Measurements from ENCODE around the gene RNF213. TPM values are rescaled to one million over a fixed set of nuclear protein-coding genes. Genes with fewer than 3 reads are reported as not detected.
A peak's percentile ranks its signal among the peaks of the same experiment; 100 is the strongest.

Gene RNF213
- total RNA-seq, 1 experiment from 2014 or later, result 61.4 TPM

DNA sequence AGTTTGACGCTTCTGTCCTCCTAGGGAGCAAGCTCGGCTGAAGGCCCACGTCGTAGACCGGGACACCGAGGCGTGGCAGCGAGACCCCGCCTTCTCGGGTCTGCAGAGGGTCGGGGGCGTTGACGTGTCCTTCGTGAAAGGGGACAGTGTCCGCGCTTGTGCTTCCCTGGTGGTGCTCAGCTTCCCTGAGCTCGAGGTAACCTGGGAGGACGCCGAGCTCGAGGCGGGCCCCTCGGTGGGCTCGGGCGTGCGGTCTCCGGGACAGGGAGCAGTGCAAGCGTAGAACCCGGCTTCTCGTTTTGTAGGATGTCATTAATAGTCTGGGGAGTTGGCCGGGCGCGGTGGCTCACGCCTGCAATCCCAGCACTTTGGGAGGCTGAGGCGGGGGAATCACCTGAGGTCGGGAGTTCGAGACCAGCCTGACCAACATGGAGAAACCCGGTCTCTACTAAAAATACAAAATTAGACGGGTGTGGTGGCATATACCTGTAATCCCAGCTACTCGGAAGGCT is 155.0 kb downstream of the RNF213 start:
- no peak for DNase-seq
- Mint-ChIP-seq H3K4me1 (ENCODE audit: low read depth, unreplicated experiment) (peaks cover 13% of the 10 kb centered on the region), H3K36me3 (ENCODE audit: insufficient read depth, unreplicated experiment) (peaks cover 16% of the 10 kb centered on the region), H3K9me3 (ENCODE audit: unreplicated experiment) (no peaks in the 10 kb centered on the region), H3K27ac (ENCODE audit: unreplicated experiment) (peak overlapping the region; percentile 90), H3K27me3 (ENCODE audit: insufficient read depth, unreplicated experiment) (peaks cover 9% of the 10 kb centered on the region), H3K4me3 (ENCODE audit: unreplicated experiment) (peak overlapping the region; percentile 74)
- no peaks in the 10 kb centered on the region for H3K27me3 ChIP-seq (replicated peaks; ENCODE audit: control insufficient read depth, insufficient read depth, low read length)
- peak overlapping the region; percentile 85 for H3K4me3 ChIP-seq (ENCODE audit: low read depth, low read length)
- H3K9me3 ChIP-seq, result no peaks in the 10 kb centered on the region
- peaks cover 1% of the 10 kb centered on the region; the same call in 1 of the 2 replicates for H3K36me3 ChIP-seq (ENCODE audit: control insufficient read depth, insufficient read depth, low read length)
- ChIA-PET POLR2A (interaction anchor here (1.1 kb wide), 1 partner anchor 39 kb away, joined by 4 read pairs; no protein-coding TSS in a partner anchor), CTCF (interaction anchor here (0.7 to 1.2 kb wide), 2 partner anchors 12 to 51 kb away, joined by 4 to 6 read pairs; no protein-coding TSS in a partner anchor)
- TF ChIP-seq, protein P1, sequence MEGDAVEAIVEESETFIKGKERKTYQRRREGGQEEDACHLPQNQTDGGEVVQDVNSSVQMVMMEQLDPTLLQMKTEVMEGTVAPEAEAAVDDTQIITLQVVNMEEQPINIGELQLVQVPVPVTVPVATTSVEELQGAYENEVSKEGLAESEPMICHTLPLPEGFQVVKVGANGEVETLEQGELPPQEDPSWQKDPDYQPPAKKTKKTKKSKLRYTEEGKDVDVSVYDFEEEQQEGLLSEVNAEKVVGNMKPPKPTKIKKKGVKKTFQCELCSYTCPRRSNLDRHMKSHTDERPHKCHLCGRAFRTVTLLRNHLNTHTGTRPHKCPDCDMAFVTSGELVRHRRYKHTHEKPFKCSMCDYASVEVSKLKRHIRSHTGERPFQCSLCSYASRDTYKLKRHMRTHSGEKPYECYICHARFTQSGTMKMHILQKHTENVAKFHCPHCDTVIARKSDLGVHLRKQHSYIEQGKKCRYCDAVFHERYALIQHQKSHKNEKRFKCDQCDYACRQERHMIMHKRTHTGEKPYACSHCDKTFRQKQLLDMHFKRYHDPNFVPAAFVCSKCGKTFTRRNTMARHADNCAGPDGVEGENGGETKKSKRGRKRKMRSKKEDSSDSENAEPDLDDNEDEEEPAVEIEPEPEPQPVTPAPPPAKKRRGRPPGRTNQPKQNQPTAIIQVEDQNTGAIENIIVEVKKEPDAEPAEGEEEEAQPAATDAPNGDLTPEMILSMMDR (IDR thresholded peaks at IDR 0.05; ENCODE audit: insufficient read depth in 1 of 2, low read depth in 1 of 2, low read length in 1 of 2, severe bottlenecking in 1 of 2, unreplicated experiment in 1 of 2), result no peak
- BruUV-seq (replicated peaks), result no TSS peak
- intact Hi-C loops (cut with micrococcal nuclease; ENCODE audit: unreplicated experiment), result no loop called here
- H3K4me1 ChIP-seq, result peaks cover 6% of the 10 kb centered on the region; the same call in 1 of the 2 replicates

DNA sequence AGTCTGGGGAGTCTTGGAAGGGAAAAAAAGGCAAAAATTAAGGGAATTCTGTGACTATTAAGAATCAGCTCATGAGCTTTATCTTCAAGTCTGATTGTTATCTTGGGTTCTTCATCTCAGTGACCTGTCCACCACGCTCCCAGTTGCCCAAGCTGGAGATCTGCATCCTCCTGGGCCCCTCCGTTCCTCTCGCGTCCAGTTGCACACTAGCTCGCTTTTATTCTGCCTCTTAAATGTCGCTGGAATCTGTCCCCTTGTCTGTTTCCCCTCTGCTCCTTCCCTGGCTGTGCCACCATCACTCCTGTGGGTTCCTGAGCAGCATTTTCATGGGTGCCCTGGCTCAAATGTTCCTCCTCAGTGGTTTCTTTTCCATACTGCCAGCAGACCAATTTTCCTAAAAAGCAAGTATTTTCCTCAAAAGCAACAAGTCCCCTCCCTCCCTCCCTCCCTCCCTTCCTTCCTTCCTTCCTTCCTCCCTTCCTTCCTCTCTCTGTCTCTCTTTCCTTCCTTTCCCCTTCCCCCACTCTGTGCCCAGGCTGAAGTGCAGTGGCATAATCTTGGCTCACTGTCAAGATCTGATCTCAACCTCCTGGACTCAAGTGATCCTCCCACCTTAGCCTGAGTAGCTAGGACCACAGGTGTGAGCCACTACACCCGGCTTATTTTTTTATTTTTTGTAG is 155.7 kb downstream of the RNF213 start:
- no peak overlapping the region; the same call in 1 of the 2 replicates for H3K4me3 ChIP-seq (ENCODE audit: low read depth, low read length)
- CTCF ChIA-PET, result interaction anchor here (0.7 to 1.2 kb wide), 2 partner anchors 11 to 51 kb away, joined by 4 to 6 read pairs; no protein-coding TSS in a partner anchor

GRCh38 chr17:80416940-80417293 is 156.3 kb downstream of the RNF213 start:
- ChIA-PET POLR2A (no interaction called here), CTCF (no interaction called here)
- no peaks in the 10 kb centered on the region for H3K9me3 Mint-ChIP-seq (ENCODE audit: unreplicated experiment)
- intact Hi-C loops (cut with micrococcal nuclease; ENCODE audit: unreplicated experiment), result no loop called here
- TF ChIP-seq, protein P1 (IDR thresholded peaks at IDR 0.05; ENCODE audit: insufficient read depth in 1 of 2, low read depth in 1 of 2, low read length in 1 of 2, severe bottlenecking in 1 of 2, unreplicated experiment in 1 of 2), result no peak
- peaks cover 9% of the 10 kb centered on the region for H3K27me3 Mint-ChIP-seq (ENCODE audit: insufficient read depth, unreplicated experiment)
- no peak for DNase-seq
- Histone ChIP-seq H3K36me3 (ENCODE audit: control insufficient read depth, insufficient read depth, low read length) (peaks cover 1% of the 10 kb centered on the region; the same call in 1 of the 2 replicates), H3K27me3 (replicated peaks; ENCODE audit: control insufficient read depth, insufficient read depth, low read length) (no peaks in the 10 kb centered on the region), H3K4me3 (ENCODE audit: low read depth, low read length) (no peak overlapping the region), H3K4me1 (peaks cover 6% of the 10 kb centered on the region; the same call in 1 of the 2 replicates), H3K9me3 (no peaks in the 10 kb centered on the region)
- H3K36me3 Mint-ChIP-seq (ENCODE audit: insufficient read depth, unreplicated experiment), result peaks cover 16% of the 10 kb centered on the region
- peak overlapping the region; percentile 74 for H3K4me3 Mint-ChIP-seq (ENCODE audit: unreplicated experiment)
- peaks cover 13% of the 10 kb centered on the region for H3K4me1 Mint-ChIP-seq (ENCODE audit: low read depth, unreplicated experiment)
- no TSS peak for BruUV-seq (replicated peaks)
- no peak overlapping the region for H3K27ac Mint-ChIP-seq (ENCODE audit: unreplicated experiment)

More for the DNA sequence above, 155.7 kb downstream of the RNF213 start:
- peaks cover 16% of the 10 kb centered on the region for H3K36me3 Mint-ChIP-seq (ENCODE audit: insufficient read depth, unreplicated experiment)
- peaks cover 13% of the 10 kb centered on the region for H3K4me1 Mint-ChIP-seq (ENCODE audit: low read depth, unreplicated experiment)
- H3K27me3 Mint-ChIP-seq (ENCODE audit: insufficient read depth, unreplicated experiment), result peaks cover 9% of the 10 kb centered on the region
- no peaks in the 10 kb centered on the region for H3K9me3 Mint-ChIP-seq (ENCODE audit: unreplicated experiment)
- Histone ChIP-seq H3K9me3 (no peaks in the 10 kb centered on the region), H3K27me3 (replicated peaks; ENCODE audit: control insufficient read depth, insufficient read depth, low read length) (no peaks in the 10 kb centered on the region), H3K4me1 (peaks cover 6% of the 10 kb centered on the region; the same call in 1 of the 2 replicates), H3K36me3 (ENCODE audit: control insufficient read depth, insufficient read depth, low read length) (peaks cover 1% of the 10 kb centered on the region; the same call in 1 of the 2 replicates)
- H3K27ac Mint-ChIP-seq (ENCODE audit: unreplicated experiment), result peak overlapping the region; percentile 90
- peak overlapping the region; percentile 74 for H3K4me3 Mint-ChIP-seq (ENCODE audit: unreplicated experiment)
- intact Hi-C loops (cut with micrococcal nuclease; ENCODE audit: unreplicated experiment), result no loop called here
- TF ChIP-seq, protein P1 (IDR thresholded peaks at IDR 0.05; ENCODE audit: insufficient read depth in 1 of 2, low read depth in 1 of 2, low read length in 1 of 2, severe bottlenecking in 1 of 2, unreplicated experiment in 1 of 2), result no peak
- no peak for DNase-seq
- BruUV-seq (replicated peaks), result TSS peak; percentile 32
- POLR2A ChIA-PET, result interaction anchor here (0.7 kb wide), 1 partner anchor 152 kb away, joined by 10 read pairs; no protein-coding TSS in a partner anchor

Data from Caco-2 (cell line).